A673 (cell line): ENCODE data around the gene THADA. TPM values are rescaled to one million over a fixed set of nuclear protein-coding genes. Genes with fewer than 3 reads are reported as not detected.

Experiments
- BruUV-seq: library from RNA; stranded (reverse); fragments of 400-500 nt; replicated peaks from 2 replicates; lab custom pipeline; 2021; lab: Mats Ljungman, UMichigan
- CTCF ChIA-PET: fragments of 300-600 bp; sonication (Branson Sonifier 250); formaldehyde crosslinking; loops from one replicate; lab custom pipeline; 2022; ENCODE audit warnings: antibody characterized with exemption; lab: Charles Lee
- POLR2A ChIA-PET: fragments of 300-600 bp; sonication (Branson Sonifier 250); formaldehyde crosslinking; loops from one replicate; lab custom pipeline; 2022; ENCODE audit warnings: antibody characterized with exemption; ENCODE audit not compliant: low non-redundant PET; lab: Charles Lee
- DNase-seq: peaks from one replicate; pipeline ENCODE4 v3.0.0-alpha.2; 2015; ENCODE audit warnings: low spot score
- H3K27ac ChIP-seq: fragments of 200-600 bp; sonication (generic); 2 replicates; pipeline ENCODE4 v1.5.1; 2016; ENCODE audit warnings: mixed run types, low read depth, mild to moderate bottlenecking, mixed read lengths, antibody characterized with exemption, low read length; ENCODE audit not compliant: poor library complexity, severe bottlenecking
- H3K27me3 ChIP-seq: fragments of 200-600 bp; sonication (generic); replicated peaks from 2 replicates; pipeline ENCODE4 v1.6.1; 2017; ENCODE audit warnings: mixed run types, low read depth, mild to moderate bottlenecking, mixed read lengths, antibody characterized with exemption, low read length; ENCODE audit not compliant: insufficient read depth, poor library complexity
- H3K36me3 ChIP-seq: fragments of 200-600 bp; sonication (generic); 2 replicates; pipeline ENCODE4 v1.6.1; 2016; ENCODE audit warnings: mixed run types, mild to moderate bottlenecking, mixed read lengths, antibody characterized with exemption, low read length; ENCODE audit not compliant: insufficient read depth, poor library complexity, severe bottlenecking
- H3K4me1 ChIP-seq: fragments of 200-600 bp; sonication (generic); 2 replicates; pipeline ENCODE4 v1.6.1; 2017; ENCODE audit warnings: mixed run types, mild to moderate bottlenecking, mixed read lengths, antibody characterized with exemption, low read length; ENCODE audit not compliant: insufficient read depth, poor library complexity, severe bottlenecking
- H3K4me3 ChIP-seq: fragments of 200-600 bp; sonication (generic); 2 replicates; pipeline ENCODE4 v1.5.1; 2016; ENCODE audit warnings: low read depth, mixed run types, mild to moderate bottlenecking, mixed read lengths, low read length; ENCODE audit not compliant: poor library complexity, severe bottlenecking
- H3K9me3 ChIP-seq: fragments of 200-600 bp; sonication (generic); 2 replicates; pipeline ENCODE4 v1.6.1; 2016; ENCODE audit warnings: mixed run types, low read depth, mild to moderate bottlenecking, mixed read lengths, antibody characterized with exemption, low read length; ENCODE audit not compliant: poor library complexity, severe bottlenecking
- EZH2 ChIP-seq: fragments of 200-600 bp; sonication (generic); IDR thresholded peaks from 2 replicates; pipeline ENCODE4 v1.6.1; 2017; ENCODE audit warnings: borderline replicate concordance, low read depth, mild to moderate bottlenecking, mixed read lengths, antibody characterized with exemption, low read length; ENCODE audit not compliant: poor library complexity, severe bottlenecking
- intact Hi-C: fragments of 100-400 bp; cut with micrococcal nuclease; formaldehyde crosslinking; loops from one replicate; pipeline ENCODE4 v1.10.0; 2022; ENCODE audit not compliant: unreplicated experiment
- total RNA-seq: library from RNA; stranded (reverse); gene quantifications from 2 replicates; pipeline ENCODE4 v1.2.3, GENCODE V29; 2021
- TF ChIP-seq, protein P1 (sequence below): fragments of 300-800, 200-600 bp; sonication (generic); conservative IDR thresholded peaks from 2 replicates; pipeline ENCODE4 v1.5.1; 2017; ENCODE audit warnings: low read depth, mild to moderate bottlenecking, antibody characterized with exemption, low read length, moderate library complexity, mixed read lengths

THADA gene
- total RNA-seq, 1 experiment from 2014 or later, result 39.7 TPM

DNA sequence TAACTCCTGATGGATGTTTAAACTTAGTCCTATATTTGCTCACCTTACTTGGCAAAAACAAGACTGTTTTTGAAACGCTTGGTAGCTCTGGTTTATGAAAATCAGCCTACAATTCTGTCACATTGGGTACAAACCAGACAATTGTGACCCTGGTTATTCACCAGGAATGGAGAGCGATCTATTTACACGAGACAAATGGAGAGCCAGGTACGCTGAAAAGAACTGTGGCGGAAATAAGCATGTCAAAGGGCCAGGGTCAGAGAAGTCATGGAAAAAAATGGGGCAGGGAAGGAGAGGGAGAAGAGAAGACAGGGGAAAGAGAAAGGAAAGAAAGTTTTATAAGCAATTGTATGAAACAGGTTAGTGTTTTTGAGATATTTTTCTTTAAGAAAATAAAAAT, 250.0 kb downstream of the THADA start:
- ChIA-PET CTCF (no interaction called here), POLR2A (no interaction called here)
- Histone ChIP-seq H3K4me3 (no peak overlapping the region), H3K4me1 (no peaks in the 10 kb centered on the region), H3K27me3 (no peaks in the 10 kb centered on the region), H3K9me3 (no peaks in the 10 kb centered on the region), H3K36me3 (no peaks in the 10 kb centered on the region), H3K27ac (no peak overlapping the region)
- TF ChIP-seq EZH2, result no peak
- TF ChIP-seq, protein P1, sequence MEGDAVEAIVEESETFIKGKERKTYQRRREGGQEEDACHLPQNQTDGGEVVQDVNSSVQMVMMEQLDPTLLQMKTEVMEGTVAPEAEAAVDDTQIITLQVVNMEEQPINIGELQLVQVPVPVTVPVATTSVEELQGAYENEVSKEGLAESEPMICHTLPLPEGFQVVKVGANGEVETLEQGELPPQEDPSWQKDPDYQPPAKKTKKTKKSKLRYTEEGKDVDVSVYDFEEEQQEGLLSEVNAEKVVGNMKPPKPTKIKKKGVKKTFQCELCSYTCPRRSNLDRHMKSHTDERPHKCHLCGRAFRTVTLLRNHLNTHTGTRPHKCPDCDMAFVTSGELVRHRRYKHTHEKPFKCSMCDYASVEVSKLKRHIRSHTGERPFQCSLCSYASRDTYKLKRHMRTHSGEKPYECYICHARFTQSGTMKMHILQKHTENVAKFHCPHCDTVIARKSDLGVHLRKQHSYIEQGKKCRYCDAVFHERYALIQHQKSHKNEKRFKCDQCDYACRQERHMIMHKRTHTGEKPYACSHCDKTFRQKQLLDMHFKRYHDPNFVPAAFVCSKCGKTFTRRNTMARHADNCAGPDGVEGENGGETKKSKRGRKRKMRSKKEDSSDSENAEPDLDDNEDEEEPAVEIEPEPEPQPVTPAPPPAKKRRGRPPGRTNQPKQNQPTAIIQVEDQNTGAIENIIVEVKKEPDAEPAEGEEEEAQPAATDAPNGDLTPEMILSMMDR, result no peak
- DNase-seq, result no peak
- intact Hi-C loops, result no loop called here
- no TSS peak for BruUV-seq

DNA sequence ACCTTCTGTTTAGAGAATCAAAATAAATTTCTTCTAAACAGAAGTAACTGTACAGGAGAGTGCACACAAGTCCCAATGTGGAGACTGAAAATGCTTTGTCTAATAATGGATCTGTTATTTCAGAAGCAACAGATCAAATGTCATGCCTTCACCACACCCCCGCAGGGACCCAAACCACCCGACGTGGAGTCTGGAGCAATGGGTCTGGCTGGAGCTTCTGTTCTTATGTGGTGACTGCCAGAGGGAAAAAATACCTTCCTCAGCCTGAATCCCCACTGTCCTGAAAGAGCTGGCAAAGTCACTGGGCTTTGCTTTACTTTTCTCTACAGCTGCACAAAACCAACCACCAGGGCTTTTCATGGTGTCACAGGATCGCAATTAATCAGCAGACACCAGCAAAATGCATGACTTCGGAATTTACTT, 250.4 kb downstream of the THADA start:
- DNase-seq, result no peak
- Histone ChIP-seq H3K36me3 (no peaks in the 10 kb centered on the region), H3K27ac (no peak overlapping the region), H3K4me3 (no peak overlapping the region), H3K27me3 (no peaks in the 10 kb centered on the region), H3K4me1 (no peaks in the 10 kb centered on the region), H3K9me3 (no peaks in the 10 kb centered on the region)
- intact Hi-C loops, result no loop called here
- no peak for TF ChIP-seq EZH2
- TF ChIP-seq, protein P1, result no peak
- no TSS peak for BruUV-seq
- ChIA-PET POLR2A (no interaction called here), CTCF (no interaction called here)

DNA sequence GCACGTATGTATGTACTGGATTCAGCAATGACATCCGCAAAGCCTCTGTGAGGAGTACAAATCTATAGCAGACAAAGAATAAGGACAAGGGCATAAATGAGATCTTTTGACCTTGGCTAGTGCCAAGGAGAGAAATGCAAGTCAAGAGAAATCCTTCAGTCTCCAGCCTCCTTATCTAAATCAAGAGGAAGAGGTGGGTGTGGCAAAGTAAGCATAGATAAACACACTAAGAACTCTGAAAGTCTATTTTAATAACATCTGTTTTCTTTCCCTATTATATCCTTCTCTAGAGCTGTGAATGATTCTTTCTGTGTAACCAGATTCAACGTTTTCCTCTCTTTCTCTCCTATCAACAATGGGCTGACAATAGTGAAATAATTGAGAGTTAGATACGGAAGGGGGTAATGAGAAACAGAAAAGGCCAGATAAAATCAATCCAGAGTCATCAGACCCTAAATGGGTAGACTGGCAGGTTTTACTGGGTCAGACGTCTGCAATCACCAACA, 250.9 kb downstream of the THADA start:
- H3K9me3 ChIP-seq, result no peaks in the 10 kb centered on the region
- no peak for DNase-seq
- intact Hi-C loops, result no loop called here
- no peak overlapping the region for H3K27ac ChIP-seq
- no peaks in the 10 kb centered on the region for H3K36me3 ChIP-seq
- no peaks in the 10 kb centered on the region for H3K4me1 ChIP-seq
- POLR2A ChIA-PET, result no interaction called here
- BruUV-seq, result no TSS peak
- CTCF ChIA-PET, result no interaction called here
- no peak overlapping the region for H3K4me3 ChIP-seq
- no peaks in the 10 kb centered on the region for H3K27me3 ChIP-seq
- no peak for TF ChIP-seq EZH2
- TF ChIP-seq, protein P1, result no peak
